ENCODE measurements around the gene CECR2.
A peak's percentile ranks its signal among the peaks of the same experiment; 100 is the strongest.

CECR2 gene

GRCh38 chr22:17492247-17492646, 123.0 kb downstream of the CECR2 start:
- no peaks in the 10 kb centered on the region for H3K36me3 ChIP-seq (replicated peaks; ENCODE audit: insufficient read depth, low read length)
- H3K4me3 ChIP-seq (ENCODE audit: low read length) = no peak overlapping the region
- no peak overlapping the region for H3K9ac ChIP-seq (ENCODE audit: low read length)
- no peaks in the 10 kb centered on the region for H3K79me2 ChIP-seq (ENCODE audit: low read length)
- H3K9me3 ChIP-seq (replicated peaks; ENCODE audit: insufficient read depth, low read length) = no peaks in the 10 kb centered on the region
- no peak for DNase-seq
- H3K9me2 ChIP-seq (replicated peaks; ENCODE audit: insufficient read depth, low read length) = no peaks in the 10 kb centered on the region
- H3K27ac ChIP-seq (ENCODE audit: low read length) = no peak overlapping the region
- no peaks in the 10 kb centered on the region for H4K20me1 ChIP-seq (ENCODE audit: insufficient read depth, low read length)
- H3K4me1 ChIP-seq (ENCODE audit: low read length) = no peaks in the 10 kb centered on the region
- TF ChIP-seq CTCF (IDR thresholded peaks at IDR 0.05; ENCODE audit: low read length) (no peak), EZH2phosphoT487 (IDR thresholded peaks at IDR 0.05; ENCODE audit: low read length) (no peak), EZH2 (optimal IDR thresholded peaks at IDR 0.05; ENCODE audit: low read depth, low read length) (no peak)
- no peaks in the 10 kb centered on the region for H3K27me3 ChIP-seq (replicated peaks; ENCODE audit: insufficient read depth, low read length)
- H3F3A ChIP-seq (ENCODE audit: insufficient read depth, low read length) = no peaks in the 10 kb centered on the region
- no peak overlapping the region for H3K4me2 ChIP-seq (ENCODE audit: low read depth, low read length)
- no peak overlapping the region for H2AFZ ChIP-seq (ENCODE audit: low read length)

DNA sequence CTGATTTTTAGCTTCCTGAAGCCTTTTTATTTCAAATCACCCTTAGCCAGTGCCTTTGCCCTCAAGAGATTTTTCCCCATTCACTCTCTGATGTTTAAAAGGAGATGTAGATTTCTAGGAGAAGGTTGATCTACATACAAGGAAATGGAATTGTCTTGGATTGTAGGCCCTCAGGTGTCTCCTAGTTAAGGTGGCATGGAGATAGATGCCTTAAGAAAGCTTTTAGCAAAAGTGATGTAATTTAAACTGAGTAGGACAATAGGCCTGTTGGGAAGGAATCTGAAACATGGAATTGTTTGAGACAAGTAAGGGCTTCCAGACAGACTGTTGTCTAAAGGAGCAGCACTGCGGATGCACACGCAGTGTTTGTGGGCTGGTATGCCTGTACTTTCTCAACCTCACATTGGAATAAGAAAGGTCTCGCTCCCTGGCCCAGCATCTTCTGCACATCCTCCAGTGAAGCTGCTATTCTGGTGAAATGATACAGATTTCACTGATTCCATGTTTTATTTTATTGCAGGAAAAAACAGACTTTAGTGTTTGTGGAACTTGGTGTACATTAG, 124.2 kb downstream of the CECR2 start:
- Histone ChIP-seq H3K36me3 (replicated peaks; ENCODE audit: insufficient read depth, low read length) (no peaks in the 10 kb centered on the region), H3K4me3 (ENCODE audit: low read length) (no peak overlapping the region), H3K27ac (ENCODE audit: low read length) (no peak overlapping the region), H3K9me2 (replicated peaks; ENCODE audit: insufficient read depth, low read length) (no peaks in the 10 kb centered on the region), H3F3A (ENCODE audit: insufficient read depth, low read length) (no peaks in the 10 kb centered on the region), H3K4me2 (ENCODE audit: low read depth, low read length) (no peak overlapping the region), H3K9ac (ENCODE audit: low read length) (no peak overlapping the region), H3K79me2 (ENCODE audit: low read length) (no peaks in the 10 kb centered on the region), H3K9me3 (replicated peaks; ENCODE audit: insufficient read depth, low read length) (no peaks in the 10 kb centered on the region), H4K20me1 (ENCODE audit: insufficient read depth, low read length) (no peaks in the 10 kb centered on the region), H3K4me1 (ENCODE audit: low read length) (no peaks in the 10 kb centered on the region), H2AFZ (ENCODE audit: low read length) (no peak overlapping the region), H3K27me3 (replicated peaks; ENCODE audit: insufficient read depth, low read length) (no peaks in the 10 kb centered on the region)
- DNase-seq = no peak
- TF ChIP-seq CTCF (IDR thresholded peaks at IDR 0.05; ENCODE audit: low read length) (no peak), EZH2phosphoT487 (IDR thresholded peaks at IDR 0.05; ENCODE audit: low read length) (no peak), EZH2 (optimal IDR thresholded peaks at IDR 0.05; ENCODE audit: low read depth, low read length) (no peak)

GRCh38 chr22:17496841-17497240, 127.6 kb downstream of the CECR2 start:
- no peak for DNase-seq

DNA sequence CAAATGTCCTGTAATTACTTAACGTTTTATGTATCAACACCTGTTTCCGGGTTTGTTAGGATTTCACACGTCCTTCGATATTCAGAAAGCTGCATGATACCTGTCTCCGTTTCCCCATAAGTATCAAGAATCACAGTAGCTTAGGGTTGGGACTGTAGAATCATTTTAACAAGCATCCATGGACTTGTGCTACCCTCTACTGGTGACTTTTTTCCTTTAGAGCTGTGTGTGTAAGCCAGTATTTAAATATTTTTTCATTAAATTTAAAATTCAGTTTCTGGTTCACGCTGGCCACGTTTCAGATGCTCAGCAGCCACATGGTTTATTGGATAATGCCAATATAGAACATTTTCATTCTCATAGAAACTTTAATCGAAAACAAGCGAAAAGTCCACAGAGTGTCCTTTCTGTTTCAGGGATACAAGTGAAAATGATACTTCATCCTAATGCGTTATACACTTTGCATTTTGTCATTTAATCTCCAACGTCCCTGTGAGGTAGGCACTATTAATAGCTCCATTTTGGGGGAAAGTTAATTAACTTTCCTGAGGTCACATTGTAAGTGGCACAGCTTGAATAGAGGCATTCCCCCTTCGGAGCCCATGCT, 132.5 kb downstream of the CECR2 start:
- Histone ChIP-seq H3K36me3 (replicated peaks; ENCODE audit: insufficient read depth, low read length) (no peaks in the 10 kb centered on the region), H3K27me3 (replicated peaks; ENCODE audit: insufficient read depth, low read length) (no peaks in the 10 kb centered on the region), H3K27ac (ENCODE audit: low read length) (no peak overlapping the region), H3K9me2 (replicated peaks; ENCODE audit: insufficient read depth, low read length) (no peaks in the 10 kb centered on the region), H3K9me3 (replicated peaks; ENCODE audit: insufficient read depth, low read length) (no peaks in the 10 kb centered on the region), H3K4me3 (ENCODE audit: low read length) (peak overlapping the region; percentile 26; the same call in 1 of the 2 replicates), H2AFZ (ENCODE audit: low read length) (0 out of 2 replicates have a peak overlapping the region, but pooled peaks have one; percentile 40), H3F3A (ENCODE audit: insufficient read depth, low read length) (no peaks in the 10 kb centered on the region), H3K4me2 (ENCODE audit: low read depth, low read length) (peak overlapping the region; percentile 53; the same call in 1 of the 2 replicates), H3K79me2 (ENCODE audit: low read length) (no peaks in the 10 kb centered on the region), H4K20me1 (ENCODE audit: insufficient read depth, low read length) (no peaks in the 10 kb centered on the region), H3K9ac (ENCODE audit: low read length) (no peak overlapping the region), H3K4me1 (ENCODE audit: low read length) (0 out of 2 replicates have a peak, but pooled peaks cover 4% of the 10 kb centered on the region)
- TF ChIP-seq CTCF (IDR thresholded peaks at IDR 0.05; ENCODE audit: low read length) (peak; percentile 69), EZH2 (optimal IDR thresholded peaks at IDR 0.05; ENCODE audit: low read depth, low read length) (no peak), EZH2phosphoT487 (IDR thresholded peaks at IDR 0.05; ENCODE audit: low read length) (no peak)
- DNase-seq = peak; percentile 79

More at GRCh38 chr22:17496841-17497240, 127.6 kb downstream of the CECR2 start:
- Histone ChIP-seq H3K4me2 (ENCODE audit: low read depth, low read length) (no peak overlapping the region), H3K4me1 (ENCODE audit: low read length) (no peaks in the 10 kb centered on the region), H3K4me3 (ENCODE audit: low read length) (no peak overlapping the region), H4K20me1 (ENCODE audit: insufficient read depth, low read length) (no peaks in the 10 kb centered on the region), H3K9me2 (replicated peaks; ENCODE audit: insufficient read depth, low read length) (no peaks in the 10 kb centered on the region), H3K27ac (ENCODE audit: low read length) (no peak overlapping the region), H2AFZ (ENCODE audit: low read length) (no peak overlapping the region), H3K79me2 (ENCODE audit: low read length) (no peaks in the 10 kb centered on the region), H3K27me3 (replicated peaks; ENCODE audit: insufficient read depth, low read length) (no peaks in the 10 kb centered on the region), H3K36me3 (replicated peaks; ENCODE audit: insufficient read depth, low read length) (no peaks in the 10 kb centered on the region), H3K9ac (ENCODE audit: low read length) (no peak overlapping the region), H3K9me3 (replicated peaks; ENCODE audit: insufficient read depth, low read length) (no peaks in the 10 kb centered on the region), H3F3A (ENCODE audit: insufficient read depth, low read length) (no peaks in the 10 kb centered on the region)
- no peak for TF ChIP-seq EZH2 (optimal IDR thresholded peaks at IDR 0.05; ENCODE audit: low read depth, low read length)
- no peak for TF ChIP-seq EZH2phosphoT487 (IDR thresholded peaks at IDR 0.05; ENCODE audit: low read length)
